ENCODE data around the gene LY6G6D.

The LY6G6D gene

GRCh38 chr6:31715022-31715958, at the start of gene LY6G6D:
TSS of gene LY6G6D (plus strand) at chr6:31715348. CDS start at chr6:31715356, 8 bp downstream.
- DNase-seq: no peak

- DNase-seq: peak; percentile 94
These were observed 49.4 kb upstream of the LY6G6D start, which contains the start of gene CSNK2B for GRCh38 chr6:31665501-31666336. TSS of gene CSNK2B (plus strand) at chr6:31666080. CDS start at chr6:31666832, 752 bp downstream.

- DNase-seq: no peak
These were observed 48.7 kb upstream of the LY6G6D start for GRCh38 chr6:31666337-31666965.

GRCh38 chr6:31669676-31670075, 45.5 kb upstream of the LY6G6D start, which contains the start of gene LY6G5B:
TSS of gene LY6G5B (plus strand) at chr6:31669976. CDS start at chr6:31670951, 975 bp downstream.
- no peak for DNase-seq

- DNase-seq: no peak
These were observed 38.7 kb upstream of the LY6G6D start for GRCh38 chr6:31676322-31676903.

GRCh38 chr6:31676904-31677303, 38.2 kb upstream of the LY6G6D start:
- no peak for DNase-seq

GRCh38 chr6:31677955-31678354, 37.2 kb upstream of the LY6G6D start:
- DNase-seq: no peak

- peak; percentile 76 for DNase-seq
These were observed 34.7 kb upstream of the LY6G6D start, which contains the start of gene LY6G5C for GRCh38 chr6:31680226-31681134. TSS of gene LY6G5C (minus strand) at chr6:31681067. CDS start at chr6:31680373, 694 bp downstream.

GRCh38 chr6:31681135-31681671, 33.9 kb upstream of the LY6G6D start:
- DNase-seq: peak; percentile 56

- no peak for DNase-seq
These were observed 31.6 kb upstream of the LY6G6D start for GRCh38 chr6:31683591-31683990.

GRCh38 chr6:31686483-31686882, 28.7 kb upstream of the LY6G6D start:
- no peak for DNase-seq

GRCh38 chr6:31687321-31687720, 27.8 kb upstream of the LY6G6D start:
- DNase-seq: no peak

- no peak for DNase-seq
These were observed 27.1 kb upstream of the LY6G6D start for GRCh38 chr6:31687860-31688693.

- DNase-seq: no peak
These were observed 25.7 kb upstream of the LY6G6D start for GRCh38 chr6:31689249-31690110.

GRCh38 chr6:31690231-31691077, 24.7 kb upstream of the LY6G6D start:
- DNase-seq: peak; percentile 82

- no peak for DNase-seq
These were observed 24.1 kb upstream of the LY6G6D start for GRCh38 chr6:31691078-31691463.

- no peak for DNase-seq
These were observed 23.5 kb upstream of the LY6G6D start for GRCh38 chr6:31691564-31692108.

- no peak for DNase-seq
These were observed 22.8 kb upstream of the LY6G6D start for GRCh38 chr6:31692353-31692752.

Data from kidney glomerular epithelial cell (primary cell).